GM12878 (cell line): ENCODE results near the gene GSG1L2. TPM values are rescaled to one million over a fixed set of nuclear protein-coding genes. Genes with fewer than 3 reads are reported as not detected.

Experiments
- ATAC-seq: fragments of 200-7000 bp; cut with Tn5 transposase; 3 replicates; pipeline ENCODE4 v1.9.1; 2020; ENCODE audit warnings: mild to moderate bottlenecking, moderate library complexity
- BruUV-seq: library from RNA; stranded (reverse); fragments of 400-500 nt; replicated peaks from 2 replicates; lab custom pipeline; 2021; lab: Mats Ljungman, UMichigan
- CTCF ChIA-PET: fragments of 300-600 bp; sonication (Branson Sonifier 250); formaldehyde crosslinking; extraction: SDS; loops from one replicate; lab custom pipeline; 2021; ENCODE audit warnings: inconsistent platforms; lab: Yijun Ruan, JAX
- POLR2A ChIA-PET: fragments of 350-600 bp; formaldehyde crosslinking; extraction: SDS; loops from one replicate; lab custom pipeline; 2021; ENCODE audit warnings: inconsistent platforms; lab: Charles Lee
- RAD21 ChIA-PET: fragments of 300-600 bp; sonication (Branson Sonifier 250); formaldehyde crosslinking; loops from one replicate; lab custom pipeline; 2023; ENCODE audit warnings: antibody characterized with exemption; ENCODE audit not compliant: unreplicated experiment; lab: Charles Lee
- SMC1A ChIA-PET: fragments of 300-600 bp; sonication (Branson Sonifier 250); formaldehyde crosslinking; loops from one replicate; lab custom pipeline; 2023; ENCODE audit not compliant: unreplicated experiment, uncharacterized antibody; lab: Charles Lee
- DNase-seq: peaks from one replicate; pipeline ENCODE4 v3.0.0-alpha.2; 2011; ENCODE audit warnings: low read depth, low spot score
- FAIRE-seq: peaks from 3 replicates; lab custom pipeline; 2011; peaks lifted over from hg19 to GRCh38; lab: Jason Lieb, UNC
- H2AFZ ChIP-seq: 2 replicates; pipeline ENCODE4 v1.6.0; 2011; ENCODE audit warnings: low read depth, low read length, control low read depth; ENCODE audit not compliant: control insufficient read depth
- H3K27ac ChIP-seq: 2 replicates; pipeline ENCODE4 v1.5.1; 2011; ENCODE audit warnings: control low read depth; ENCODE audit not compliant: control insufficient read depth, insufficient read depth
- H3K27me3 ChIP-seq, 2 experiments: replicated peaks in 1 of 2; 2 replicates each; pipeline versions ENCODE4 v1.6.0 to v1.6.1; 2011; ENCODE audit warnings: low read length in 1 of 2; ENCODE audit not compliant: control insufficient read depth in 2 of 2, insufficient read depth in 2 of 2
- H3K36me3 ChIP-seq, 2 experiments: 2 replicates each; pipeline ENCODE4 v1.5.1; 2011; ENCODE audit warnings: low read length in 1 of 2; ENCODE audit not compliant: control insufficient read depth in 2 of 2, insufficient read depth in 2 of 2
- H3K4me1 ChIP-seq: 2 replicates; pipeline ENCODE4 v1.6.1; 2011; ENCODE audit warnings: mild to moderate bottlenecking, low read length, moderate library complexity, mixed read lengths; ENCODE audit not compliant: control insufficient read depth, insufficient read depth
- H3K4me2 ChIP-seq: 2 replicates; pipeline ENCODE4 v1.6.0; 2011; ENCODE audit warnings: control low read depth; ENCODE audit not compliant: control insufficient read depth, insufficient read depth
- H3K4me3 ChIP-seq: fragments of 200-600 bp; sonication (generic); 2 replicates; pipeline ENCODE4 v1.5.1; 2016
- H3K79me2 ChIP-seq: 2 replicates; pipeline ENCODE4 v1.6.0; 2011; ENCODE audit warnings: low read length; ENCODE audit not compliant: control insufficient read depth, insufficient read depth
- H3K9ac ChIP-seq: 2 replicates; pipeline ENCODE4 v1.8.0; 2011; ENCODE audit warnings: low read length, control low read depth, mixed read lengths; ENCODE audit not compliant: control insufficient read depth, insufficient read depth
- H3K9me3 ChIP-seq: replicated peaks from 3 replicates; pipeline ENCODE4 v1.5.1; 2011; ENCODE audit warnings: mild to moderate bottlenecking, low read length; ENCODE audit not compliant: control insufficient read depth, insufficient read depth
- H4K20me1 ChIP-seq: 2 replicates; pipeline ENCODE4 v1.6.0; 2011; ENCODE audit not compliant: control insufficient read depth, insufficient read depth
- E2F4 ChIP-seq: IDR thresholded peaks from 2 replicates; pipeline ENCODE4 v1.6.1; 2012; ENCODE audit warnings: low read depth, low read length, improper control_type of control experiment
- ETV6 ChIP-seq, 2 experiments: fragments of 450-650 bp in 1 of 2; IDR thresholded peaks in 1 of 2; conservative IDR thresholded peaks in 1 of 2; 2 replicates each; pipeline ENCODE4 v1.6.1; 2014; ENCODE audit warnings: antibody characterized with exemption in 1 of 2, borderline replicate concordance in 1 of 2, low read depth in 1 of 2, mild to moderate bottlenecking in 1 of 2, moderate library complexity in 1 of 2
- FOXM1 ChIP-seq: IDR thresholded peaks from 2 replicates; pipeline ENCODE4 v1.6.1; 2012; ENCODE audit warnings: low read depth, mild to moderate bottlenecking, inconsistent platforms, low read length, moderate library complexity
- HCFC1 ChIP-seq: fragments of 150-350 bp; IDR thresholded peaks from 2 replicates; pipeline ENCODE4 v1.6.1; 2014; ENCODE audit warnings: low read length
- IKZF1 ChIP-seq: fragments of 450-650 bp; conservative IDR thresholded peaks from 2 replicates; pipeline ENCODE4 v1.6.1; 2017; ENCODE audit warnings: antibody characterized with exemption, mild to moderate bottlenecking
- NFXL1 ChIP-seq: fragments of 450-650 bp; IDR thresholded peaks from 2 replicates; pipeline ENCODE4 v1.6.1; 2017; ENCODE audit warnings: antibody characterized with exemption, mild to moderate bottlenecking, borderline replicate concordance
- YY1 ChIP-seq: IDR thresholded peaks from 2 replicates; pipeline ENCODE4 v1.6.1; 2011; ENCODE audit warnings: low read depth, mild to moderate bottlenecking, low read length
- ZNF687 ChIP-seq: fragments of 450-650 bp; IDR thresholded peaks from 2 replicates; pipeline ENCODE4 v1.6.1; 2017; ENCODE audit warnings: mild to moderate bottlenecking, moderate library complexity
- WGBS: methylation state at CpG from one replicate; pipeline ENCODE4 v1.1.6; 2016; ENCODE audit warnings: low lambda C conversion rate; ENCODE audit not compliant: insufficient replicate concordance, insufficient coverage; ENCODE audit errors: missing lambda C conversion rate; 5-methylcytosine and 5-hydroxymethylcytosine counted together
- in situ Hi-C: fragments of 300-500 bp; cut with MboI; formaldehyde crosslinking; loops from 9 replicates; pipeline ENCODE4 v1.14.3; 2018; ENCODE audit warnings: mixed read lengths
- intact Hi-C: fragments of 100-400 bp; cut with micrococcal nuclease; formaldehyde crosslinking; loops from one replicate; pipeline ENCODE4 v1.14.2; 2022; ENCODE audit not compliant: unreplicated experiment
- polyA plus RNA-seq, 11 experiments: library from polyadenylated mRNA; depleted of rRNA in 4 of 11; unstranded in 6 of 11; stranded (reverse) in 5 of 11; fragments of >200 nt; fragmentation: Nextera tagmentation in 4 of 11; fragmentation: Illumina TruSeq in 1 of 11; extraction: Ambion mirVana in 4 of 11; extraction: Trizol in 1 of 11; gene quantifications; 1 replicate in 1 of 11; 2 replicates in 10 of 11; pipeline versions ENCODE4 v1.2.1 to v1.2.3, GENCODE V29; 2011 to 2016; ENCODE audit warnings: inconsistent platforms in 2 of 11, missing spikeins in 2 of 11, low read depth in 1 of 11
- total RNA-seq, 4 experiments: library from RNA; depleted of rRNA in 3 of 4; stranded (reverse); fragments of >200 nt in 3 of 4; fragmentation: Illumina TruSeq in 1 of 4; extraction: Trizol in 1 of 4; gene quantifications; 2 replicates each; pipeline versions ENCODE4 v1.2.1 to v1.2.3, GENCODE V29; 2013 to 2021
- TF ChIP-seq, protein P1 (sequence below): IDR thresholded peaks from 2 replicates; pipeline ENCODE4 v1.6.1; 2011; ENCODE audit warnings: borderline replicate concordance, low read depth, mild to moderate bottlenecking, moderate library complexity, mixed read lengths, low read length; ENCODE audit not compliant: insufficient read depth; ENCODE audit errors: extremely low read length
- TF ChIP-seq, protein P2 (sequence below): fragments of 450-650 bp; IDR thresholded peaks from 2 replicates; pipeline ENCODE4 v1.6.1; 2018; ENCODE audit warnings: borderline replicate concordance, mild to moderate bottlenecking; ENCODE audit not compliant: partially characterized antibody

The GSG1L2 gene
- total and polyA plus RNA-seq, 10 of the 15 experiments (the other 5 are each of a cell fraction or from before 2014, with no cell fraction given), result not detected

DNA sequence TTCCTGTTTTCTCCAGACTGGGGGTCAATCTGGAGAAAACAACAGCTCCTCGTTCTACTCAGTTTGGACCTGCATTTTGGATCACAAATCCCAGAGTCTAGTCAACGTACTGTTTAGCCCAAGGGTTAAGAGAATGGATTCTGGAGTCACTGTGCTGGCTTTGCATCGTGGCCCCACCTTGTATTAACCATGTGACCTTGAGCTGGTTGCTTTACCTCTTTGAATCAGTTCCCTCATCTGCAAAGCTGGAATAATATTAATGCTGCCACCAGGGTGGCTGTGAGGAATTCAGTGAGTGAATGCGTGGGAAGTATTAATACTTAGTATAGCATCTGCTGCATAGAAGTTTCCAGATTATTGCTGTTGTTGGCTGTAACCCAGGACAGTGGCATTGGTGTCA, 19.2 kb downstream of the GSG1L2 start:
- DNase-seq (no peak), FAIRE-seq (no peak), ATAC-seq (no peak)
- in situ Hi-C loops, result no loop called here
- H3K4me1 ChIP-seq, result no peaks in the 10 kb centered on the region
- H3K79me2 ChIP-seq, result no peaks in the 10 kb centered on the region
- intact Hi-C loops, result no loop called here
- no peaks in the 10 kb centered on the region for H4K20me1 ChIP-seq
- H3K27ac ChIP-seq, result no peak overlapping the region
- no peak overlapping the region for H3K4me3 ChIP-seq
- TF ChIP-seq E2F4, result no peak
- TF ChIP-seq HCFC1, result no peak
- no peak for TF ChIP-seq ETV6 (conservative IDR thresholded peaks at IDR 0.05 in 1 of 2, IDR thresholded peaks at IDR 0.05 in 1 of 2; ENCODE audit: borderline replicate concordance in 1 of 2, low read depth in 1 of 2)
- no peak for TF ChIP-seq YY1
- no peak for TF ChIP-seq ZNF687
- TF ChIP-seq, protein P1, sequence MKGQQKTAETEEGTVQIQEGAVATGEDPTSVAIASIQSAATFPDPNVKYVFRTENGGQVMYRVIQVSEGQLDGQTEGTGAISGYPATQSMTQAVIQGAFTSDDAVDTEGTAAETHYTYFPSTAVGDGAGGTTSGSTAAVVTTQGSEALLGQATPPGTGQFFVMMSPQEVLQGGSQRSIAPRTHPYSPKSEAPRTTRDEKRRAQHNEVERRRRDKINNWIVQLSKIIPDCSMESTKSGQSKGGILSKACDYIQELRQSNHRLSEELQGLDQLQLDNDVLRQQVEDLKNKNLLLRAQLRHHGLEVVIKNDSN, result no peak
- TF ChIP-seq, protein P2, sequence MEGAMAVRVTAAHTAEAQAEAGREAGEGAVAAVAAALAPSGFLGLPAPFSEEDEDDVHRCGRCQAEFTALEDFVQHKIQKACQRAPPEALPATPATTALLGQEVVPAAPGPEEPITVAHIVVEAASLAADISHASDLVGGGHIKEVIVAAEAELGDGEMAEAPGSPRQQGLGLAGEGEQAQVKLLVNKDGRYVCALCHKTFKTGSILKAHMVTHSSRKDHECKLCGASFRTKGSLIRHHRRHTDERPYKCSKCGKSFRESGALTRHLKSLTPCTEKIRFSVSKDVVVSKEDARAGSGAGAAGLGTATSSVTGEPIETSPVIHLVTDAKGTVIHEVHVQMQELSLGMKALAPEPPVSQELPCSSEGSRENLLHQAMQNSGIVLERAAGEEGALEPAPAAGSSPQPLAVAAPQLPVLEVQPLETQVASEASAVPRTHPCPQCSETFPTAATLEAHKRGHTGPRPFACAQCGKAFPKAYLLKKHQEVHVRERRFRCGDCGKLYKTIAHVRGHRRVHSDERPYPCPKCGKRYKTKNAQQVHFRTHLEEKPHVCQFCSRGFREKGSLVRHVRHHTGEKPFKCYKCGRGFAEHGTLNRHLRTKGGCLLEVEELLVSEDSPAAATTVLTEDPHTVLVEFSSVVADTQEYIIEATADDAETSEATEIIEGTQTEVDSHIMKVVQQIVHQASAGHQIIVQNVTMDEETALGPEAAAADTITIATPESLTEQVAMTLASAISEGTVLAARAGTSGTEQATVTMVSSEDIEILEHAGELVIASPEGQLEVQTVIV, result no peak
- no peak for TF ChIP-seq NFXL1
- TF ChIP-seq IKZF1, result no peak
- no peak for TF ChIP-seq FOXM1
- H3K4me2 ChIP-seq, result no peak overlapping the region
- no peaks in the 10 kb centered on the region; a peak in 1 of 4 replicates for H3K27me3 ChIP-seq
- H3K9ac ChIP-seq, result no peak overlapping the region
- ChIA-PET POLR2A (no interaction called here), CTCF (no interaction called here), RAD21 (no interaction called here), SMC1A (no interaction called here)
- 18% methylated on average over 4 of the region's 4 CpGs for WGBS
- H3K36me3 ChIP-seq, result no peaks in the 10 kb centered on the region
- H2AFZ ChIP-seq, result no peak overlapping the region
- no peaks in the 10 kb centered on the region for H3K9me3 ChIP-seq
- BruUV-seq, result no TSS peak
